HTERT RPE-1 (cell line): ENCODE results near the gene MAPK4.

Experiments
- in situ Hi-C: fragments of 300-500 bp; cut with MboI; formaldehyde crosslinking; loops from 4 replicates; pipeline ENCODE4 v1.14.3; 2020; ENCODE audit warnings: low sequenced_read_pairs

The MAPK4 gene

DNA sequence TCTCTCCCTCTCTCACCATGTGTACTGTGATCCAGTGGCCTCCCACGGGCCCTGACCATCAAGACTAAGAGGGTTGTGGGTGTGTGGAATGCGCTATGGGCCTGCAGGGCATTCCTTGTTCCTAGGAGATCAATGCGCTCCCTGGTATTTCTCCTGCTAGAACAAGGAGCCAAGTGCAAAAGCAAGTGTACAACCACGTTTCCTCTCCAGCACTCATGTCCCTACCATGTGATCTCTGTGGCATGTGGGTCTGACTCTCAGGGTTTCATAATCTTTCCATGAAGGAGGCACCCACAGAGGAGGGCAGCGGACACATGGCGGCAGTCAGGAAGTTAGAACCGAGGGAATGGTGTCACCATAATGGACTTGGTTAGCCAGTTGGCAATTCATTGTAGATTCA is 91.4 kb downstream of the MAPK4 start:
- in situ Hi-C loops = no loop called here

DNA sequence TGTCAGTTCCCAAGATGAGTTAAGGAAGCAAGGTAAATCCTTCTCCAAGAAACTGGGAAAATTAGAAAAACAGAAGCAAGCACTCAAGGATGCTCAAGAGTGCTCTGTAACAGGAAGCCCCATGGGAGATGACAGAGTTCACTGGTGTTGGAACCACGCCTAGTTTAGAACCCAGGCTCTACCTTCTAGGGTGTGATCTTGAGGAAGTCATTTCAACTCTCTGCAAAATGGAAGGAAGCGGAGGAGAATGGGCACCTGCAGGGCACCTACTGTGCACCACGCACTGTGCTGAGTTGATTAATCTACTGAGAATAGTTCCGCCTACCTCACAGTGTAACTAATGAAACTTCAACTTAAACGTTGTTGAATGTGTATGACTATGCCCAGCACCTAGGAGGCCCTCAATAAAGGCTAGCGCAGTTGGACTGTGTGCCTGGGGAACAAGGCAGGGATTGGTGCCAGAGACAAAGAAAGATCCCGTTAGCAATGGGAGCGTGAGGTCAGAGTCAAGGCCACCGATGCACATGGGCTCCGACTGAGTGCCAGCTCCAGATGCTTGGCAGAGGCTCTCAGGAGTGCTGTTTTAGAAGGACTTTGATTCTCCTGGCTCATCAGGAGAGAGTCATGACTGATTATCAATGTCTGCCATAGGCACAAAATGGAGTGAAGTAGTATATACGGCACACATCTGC is 93.7 kb downstream of the MAPK4 start:
- in situ Hi-C loops = no loop called here

- in situ Hi-C loops = no loop called here
Observed at GRCh38 chr18:50654211-50654610, 94.3 kb downstream of the MAPK4 start.

DNA sequence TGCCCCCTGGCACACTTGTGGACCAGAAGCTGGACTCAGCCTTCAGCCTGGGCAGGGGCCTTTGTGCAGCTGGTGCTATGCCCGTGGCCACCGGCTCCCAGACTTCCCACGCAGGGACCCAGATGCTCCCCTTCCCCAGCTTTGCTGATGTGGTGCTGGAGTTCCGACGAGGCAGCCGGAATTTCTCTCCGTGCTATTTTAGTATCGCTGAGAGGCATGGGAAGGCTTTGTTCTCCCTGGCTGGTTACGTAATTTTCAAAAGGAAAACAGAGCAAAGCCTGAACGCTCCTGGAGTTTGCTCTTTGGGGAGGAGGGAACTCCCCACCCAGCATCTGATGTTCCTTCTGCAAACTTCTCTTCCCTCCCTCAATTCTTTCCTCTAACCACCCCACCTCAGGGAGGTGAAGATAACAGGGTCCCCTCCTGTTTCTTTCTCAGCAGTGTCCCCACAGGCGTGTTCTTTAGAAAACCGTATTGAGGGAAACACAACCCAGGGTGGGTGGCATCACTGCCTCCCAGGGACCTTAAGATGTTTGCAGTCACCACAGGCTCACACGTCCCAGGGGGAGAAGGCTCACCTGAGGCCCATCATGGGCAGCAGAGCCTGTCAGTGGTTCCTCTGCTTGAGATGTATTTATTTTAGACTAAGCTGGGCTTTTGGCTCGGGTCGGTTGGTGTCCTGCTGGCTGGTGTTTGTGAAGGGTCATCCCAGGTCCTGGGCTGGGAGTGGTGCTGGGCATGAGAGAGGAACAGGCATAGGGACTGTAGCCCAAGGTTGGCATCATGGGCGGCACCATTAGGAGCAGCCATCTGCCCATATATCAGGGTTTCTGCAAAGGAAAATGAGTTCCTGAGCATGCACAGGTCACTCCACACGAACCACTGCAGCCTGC is 95.0 kb downstream of the MAPK4 start:
- in situ Hi-C loops = no loop called here

GRCh38 chr18:50656396-50656795 is 96.5 kb downstream of the MAPK4 start:
- in situ Hi-C loops = no loop called here

DNA sequence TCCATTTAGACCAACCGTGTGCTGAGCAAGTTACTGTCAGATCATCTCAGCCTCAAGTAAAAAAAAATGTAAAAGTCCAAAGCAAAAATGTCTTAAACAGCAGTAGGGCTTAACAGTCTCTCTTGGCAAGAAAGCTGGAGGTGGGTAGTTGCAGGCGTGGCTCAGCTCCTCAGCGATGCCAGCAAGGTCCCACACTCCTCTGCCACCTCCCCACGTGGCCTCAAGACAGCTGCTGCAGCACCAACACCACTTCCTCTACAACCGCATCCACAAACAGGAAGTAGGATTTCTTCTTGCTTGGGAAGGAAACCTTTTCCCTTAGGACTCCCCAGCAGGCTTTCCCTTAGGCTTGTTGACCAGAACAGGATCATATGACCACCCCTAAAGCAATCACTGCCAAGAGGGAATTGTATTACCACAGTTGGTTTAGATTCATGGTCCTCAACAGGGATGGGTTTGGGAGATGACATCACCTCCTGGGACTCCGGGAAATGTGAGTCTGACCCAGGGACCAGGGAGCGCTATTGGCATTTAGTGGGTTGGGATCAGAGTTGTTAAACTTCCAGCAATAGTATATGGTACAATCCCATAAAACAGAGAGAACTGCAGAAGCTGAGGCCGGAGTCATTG is 97.1 kb downstream of the MAPK4 start:
- in situ Hi-C loops = no loop called here

DNA sequence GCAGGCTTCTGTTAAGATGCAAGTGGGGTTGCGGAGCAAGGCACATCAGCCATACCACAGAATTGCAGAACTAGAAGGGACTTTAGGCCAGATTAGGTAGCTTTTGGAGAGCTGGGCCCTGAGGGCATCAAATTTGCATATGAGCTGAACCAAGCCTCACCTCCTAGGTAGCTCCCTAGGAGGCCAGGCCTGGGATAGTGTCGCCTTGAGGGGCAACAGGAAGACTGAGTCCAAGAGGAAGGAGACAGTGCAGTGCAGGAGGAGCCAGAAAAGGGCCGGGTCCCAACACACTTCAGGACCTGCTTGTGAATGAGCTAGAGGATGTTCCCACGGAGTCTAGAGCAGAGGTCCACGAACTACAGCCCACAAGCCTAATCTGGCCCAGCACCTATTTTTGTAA is 98.7 kb downstream of the MAPK4 start:
- in situ Hi-C loops = no loop called here

DNA sequence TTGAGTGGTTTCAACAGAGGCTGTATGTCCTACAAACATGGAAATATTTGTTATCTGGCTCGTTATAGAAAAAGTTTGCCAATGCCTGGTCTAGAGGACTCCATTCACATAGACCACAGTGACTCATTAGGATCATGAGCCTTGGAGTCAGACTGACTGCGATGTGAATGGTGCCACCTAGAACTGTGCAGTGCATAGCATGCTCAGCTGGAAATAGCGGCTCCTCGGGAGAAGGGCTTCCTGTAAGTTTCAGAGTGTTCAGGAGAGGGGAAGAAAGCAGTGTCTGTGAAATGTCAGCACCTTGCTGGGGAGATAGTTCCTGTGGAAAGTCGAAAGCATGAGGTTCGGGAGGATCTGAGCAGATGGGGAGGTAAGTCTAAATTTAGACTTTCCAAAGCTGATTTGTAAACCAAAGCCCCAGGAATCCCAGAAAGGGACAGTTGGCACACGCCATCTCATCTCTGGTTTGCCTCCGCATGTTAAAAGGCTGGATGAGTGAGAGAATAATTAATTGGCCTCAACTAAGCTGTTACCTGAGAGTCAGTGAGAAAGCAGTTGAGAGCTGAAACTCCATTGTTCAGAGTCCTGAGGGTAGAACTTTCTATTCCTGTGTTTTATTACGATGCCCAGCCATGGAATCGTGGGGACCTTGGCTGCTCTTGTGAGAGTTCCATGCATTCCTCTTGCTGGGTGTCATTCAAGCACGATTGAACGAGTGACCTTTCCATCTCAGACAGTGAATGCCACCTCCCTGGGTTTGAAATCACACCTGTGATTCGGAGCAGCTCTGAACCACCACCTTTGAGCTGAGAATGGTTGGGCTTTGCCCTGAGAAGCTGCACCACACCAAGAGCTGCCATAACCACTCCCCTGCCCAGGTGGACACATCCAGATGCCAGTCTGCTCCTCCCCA is 99.5 kb downstream of the MAPK4 start:
- in situ Hi-C loops = no loop called here

- in situ Hi-C loops = no loop called here
Observed at GRCh38 chr18:50661013-50661412, 101.1 kb downstream of the MAPK4 start.

- in situ Hi-C loops = no loop called here
Observed at GRCh38 chr18:50662177-50662576, 102.3 kb downstream of the MAPK4 start.

GRCh38 chr18:50662775-50663383 is 103.0 kb downstream of the MAPK4 start:
- in situ Hi-C loops = no loop called here

GRCh38 chr18:50663626-50664441 is 103.9 kb downstream of the MAPK4 start:
- in situ Hi-C loops = no loop called here

DNA sequence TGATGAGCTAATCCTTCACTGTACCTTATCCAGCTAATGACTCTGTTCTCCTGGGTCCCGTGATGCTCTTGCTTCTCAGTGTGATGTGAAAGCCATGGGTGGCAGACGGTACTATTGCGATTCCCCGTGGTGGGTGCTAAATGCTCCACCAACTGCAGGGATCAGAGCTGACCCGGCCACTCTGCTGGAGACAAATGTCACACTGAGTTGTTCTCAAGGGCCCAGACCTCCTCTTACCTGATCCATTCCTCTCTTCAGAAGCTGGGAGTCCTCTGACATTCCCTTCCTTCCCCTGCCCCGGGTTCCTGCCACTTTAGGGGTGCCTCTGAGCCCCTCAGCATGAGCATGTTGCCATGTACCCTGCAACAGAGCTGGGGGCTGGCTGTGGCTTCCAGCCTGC is 105.1 kb downstream of the MAPK4 start:
- in situ Hi-C loops = no loop called here

GRCh38 chr18:50665519-50665918 is 105.6 kb downstream of the MAPK4 start:
- in situ Hi-C loops = no loop called here

DNA sequence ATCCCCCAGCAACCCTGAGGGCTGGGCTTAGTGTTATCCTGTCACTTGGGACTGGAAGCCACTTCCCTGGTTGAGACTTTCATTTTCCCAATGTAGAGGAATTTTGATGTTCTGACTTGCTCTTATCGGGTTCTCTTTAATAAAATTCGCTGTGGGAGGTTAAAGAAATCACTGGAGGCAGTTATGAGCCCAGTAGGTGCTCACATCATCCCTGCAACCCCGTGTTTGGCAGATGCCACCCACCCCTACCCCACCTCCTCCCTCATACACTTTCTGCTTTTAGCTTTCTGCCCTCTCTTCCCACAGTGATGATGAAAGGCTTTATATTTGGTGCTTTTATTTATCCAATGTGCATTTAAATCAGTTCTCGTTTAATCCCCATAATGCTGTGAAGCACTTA is 106.6 kb downstream of the MAPK4 start:
- in situ Hi-C loops = no loop called here

DNA sequence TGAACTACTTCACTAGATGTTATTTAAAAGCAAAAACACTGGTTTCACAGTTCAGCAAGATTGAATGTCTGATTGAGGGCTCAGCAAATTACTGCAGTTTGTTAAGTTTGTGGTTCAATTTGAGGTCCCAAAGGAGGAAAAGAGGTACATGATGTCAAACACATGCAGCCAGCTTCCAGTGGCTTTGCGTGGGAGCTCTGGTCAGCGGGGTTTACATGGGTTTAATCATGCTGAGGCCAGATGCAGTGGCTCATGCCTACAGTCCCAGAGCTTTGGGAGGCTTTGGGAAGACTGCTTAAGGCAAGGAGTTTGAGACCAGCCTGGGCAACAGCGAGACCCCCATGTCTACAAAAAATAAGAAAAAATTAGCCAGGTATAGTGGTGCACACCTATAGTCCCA is 111.5 kb downstream of the MAPK4 start:
- in situ Hi-C loops = no loop called here

GRCh38 chr18:50674307-50674980 is 114.6 kb downstream of the MAPK4 start:
- in situ Hi-C loops = no loop called here

DNA sequence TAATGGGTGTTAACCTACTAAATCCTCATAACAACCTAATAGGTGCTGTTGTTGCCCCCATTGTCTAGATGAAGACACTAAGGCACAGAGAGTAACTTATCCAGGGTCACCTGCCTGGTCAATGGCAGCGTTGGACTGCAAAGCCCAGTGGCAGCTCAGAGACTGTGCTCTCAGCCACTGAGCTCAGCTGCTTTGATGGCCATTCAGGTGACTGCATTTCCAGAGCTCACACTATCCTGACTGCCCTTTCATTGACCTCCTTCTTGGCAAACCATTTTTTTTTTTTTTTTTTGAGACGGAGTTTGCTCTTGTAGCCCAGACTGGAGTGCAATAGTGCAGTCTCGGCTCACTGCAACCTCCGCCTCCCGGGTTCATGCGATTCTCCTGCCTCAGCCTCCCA is 115.2 kb downstream of the MAPK4 start:
- in situ Hi-C loops = no loop called here

DNA sequence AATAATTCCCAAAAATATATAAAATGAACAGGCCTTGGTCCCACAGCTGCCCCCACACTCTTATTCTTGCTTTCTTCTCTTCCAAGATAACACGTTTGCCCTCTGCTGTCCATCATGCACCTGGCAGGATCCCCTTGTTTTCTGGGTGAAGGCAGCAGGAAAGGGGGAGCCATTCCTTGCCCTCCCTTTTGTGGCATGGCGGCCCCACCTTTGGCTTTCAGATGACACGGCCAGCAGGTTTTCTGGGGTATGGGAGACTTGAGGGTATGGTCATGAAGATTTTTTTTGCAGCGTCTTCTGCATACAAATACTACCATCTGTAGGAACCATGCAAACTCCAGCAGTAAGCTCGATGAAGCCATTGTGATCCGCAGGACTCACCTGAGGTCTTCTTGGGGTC is 118.8 kb downstream of the MAPK4 start:
- in situ Hi-C loops = no loop called here
